Stimulated activated CD4-positive, alpha-beta T cell treated with anti-CD3 and anti-CD28 coated beads, Interleukin-1b, Interleukin-23, amount 100 ng/mL, for 1 hour (primary cell): Measurements from ENCODE around the gene RFX2.
"Not testable (repeated sequence)": the region's sequence is repeated elsewhere in the genome, so short reads cannot be mapped to it uniquely, and the experiment has no call there.

Experiments used
- DNase-seq, 2 donors: peaks; one replicate each; pipeline ENCODE4 v3.0.0-alpha.2; 2020; ENCODE audit warnings: low read depth in 2 of 2

The RFX2 gene

DNA sequence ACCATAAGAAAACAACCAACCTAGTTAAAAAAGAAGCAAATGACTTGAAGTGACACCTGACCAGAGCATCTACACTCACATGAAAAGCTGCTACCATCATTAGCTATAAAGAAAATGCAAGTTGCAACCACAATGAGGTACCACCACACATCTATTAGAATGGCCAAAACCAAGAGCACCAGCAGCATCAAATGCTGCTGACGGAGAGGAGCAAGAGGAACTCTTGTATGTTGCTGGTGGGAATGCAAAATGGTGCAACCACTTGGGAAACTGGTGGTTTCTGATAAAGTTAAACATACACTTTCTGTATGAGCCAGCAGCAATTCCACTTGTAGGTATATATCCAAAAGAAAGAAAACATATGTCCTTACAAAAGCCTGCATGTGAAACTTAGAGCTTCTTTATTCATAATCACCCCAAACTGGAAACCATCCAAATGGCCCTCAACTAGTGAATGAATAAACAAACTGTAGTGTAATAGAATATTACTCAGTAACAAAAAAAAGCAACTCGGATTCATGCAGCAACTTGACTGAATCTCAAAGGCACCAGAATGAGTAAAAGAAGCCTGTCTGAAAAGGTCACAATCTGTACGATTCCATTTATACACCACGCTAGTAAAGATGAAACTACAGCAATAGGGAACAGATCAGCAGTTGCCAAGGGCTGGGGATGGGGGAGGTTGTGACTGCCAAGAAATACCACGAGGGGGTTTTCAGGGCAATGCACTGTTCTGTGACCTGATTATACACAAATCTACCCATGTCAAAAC lies 71.5 kb downstream of the RFX2 start:
- no peak for DNase-seq

DNA sequence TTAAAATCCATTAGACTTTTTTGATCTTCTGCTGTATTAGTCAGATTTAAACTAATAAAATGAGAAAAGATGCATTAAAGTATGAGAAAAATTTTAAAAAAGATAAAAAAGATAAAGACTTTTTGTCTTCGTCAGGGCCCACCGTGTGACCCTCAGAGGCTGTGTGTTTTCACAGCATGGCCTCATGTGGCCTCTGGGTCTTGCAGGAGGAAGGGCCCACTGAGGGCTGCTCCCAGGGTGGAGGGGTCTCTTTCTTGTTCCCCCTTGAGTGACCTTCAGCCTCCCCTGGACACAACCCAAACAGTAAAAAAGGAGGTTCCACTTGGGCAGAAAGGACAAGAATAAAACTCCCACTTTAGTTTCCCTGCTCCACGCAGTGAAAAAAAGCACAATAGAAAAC lies 75.3 kb downstream of the RFX2 start:
- DNase-seq: no peak

DNA sequence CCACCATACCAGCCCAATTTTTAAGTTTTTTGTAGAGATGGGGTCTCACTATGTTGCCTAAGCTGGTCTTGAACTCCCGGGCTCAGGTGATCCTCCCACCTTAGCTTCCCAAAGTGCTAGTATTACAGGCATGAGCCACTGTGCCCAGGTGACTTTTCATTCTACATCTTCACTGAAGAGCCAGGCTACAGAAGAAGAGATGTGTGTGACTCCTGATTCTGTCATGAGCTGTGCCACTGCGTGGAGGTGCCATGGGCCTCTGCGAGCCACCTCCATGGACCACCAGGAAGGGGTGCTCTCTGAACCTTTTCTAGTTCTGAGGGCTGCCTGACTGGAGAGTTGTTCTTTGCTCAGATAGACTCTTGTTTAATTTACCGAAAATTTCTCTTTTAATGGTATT lies 75.8 kb downstream of the RFX2 start:
- DNase-seq: no peak

- DNase-seq: no peak
Measured at GRCh38 chr19:6033744-6034264, 76.5 kb downstream of the RFX2 start.

DNA sequence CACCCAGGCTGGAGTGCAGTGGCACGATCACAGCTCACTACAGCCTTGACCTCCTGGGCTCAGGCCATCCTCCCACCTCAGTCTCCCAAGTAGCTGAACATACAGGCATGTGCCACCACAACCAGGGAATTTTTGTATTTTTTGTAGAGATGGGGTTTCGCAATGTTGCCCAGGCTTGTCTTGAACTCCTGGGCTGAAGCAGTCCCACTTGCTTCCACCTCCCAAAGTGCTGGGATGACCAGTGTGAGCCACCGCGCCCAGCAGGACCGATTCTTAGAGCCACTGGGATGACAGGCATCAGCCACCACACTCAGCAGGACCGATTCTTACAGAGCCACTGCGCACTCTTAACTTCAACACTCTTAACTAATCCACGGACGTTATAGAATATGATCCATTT lies 77.5 kb downstream of the RFX2 start:
- DNase-seq: no peak

- DNase-seq: no peak
Measured at GRCh38 chr19:6032381-6032780, 77.9 kb downstream of the RFX2 start.

GRCh38 chr19:6030214-6030507 lies 80.1 kb downstream of the RFX2 start:
- DNase-seq: no peak

DNA sequence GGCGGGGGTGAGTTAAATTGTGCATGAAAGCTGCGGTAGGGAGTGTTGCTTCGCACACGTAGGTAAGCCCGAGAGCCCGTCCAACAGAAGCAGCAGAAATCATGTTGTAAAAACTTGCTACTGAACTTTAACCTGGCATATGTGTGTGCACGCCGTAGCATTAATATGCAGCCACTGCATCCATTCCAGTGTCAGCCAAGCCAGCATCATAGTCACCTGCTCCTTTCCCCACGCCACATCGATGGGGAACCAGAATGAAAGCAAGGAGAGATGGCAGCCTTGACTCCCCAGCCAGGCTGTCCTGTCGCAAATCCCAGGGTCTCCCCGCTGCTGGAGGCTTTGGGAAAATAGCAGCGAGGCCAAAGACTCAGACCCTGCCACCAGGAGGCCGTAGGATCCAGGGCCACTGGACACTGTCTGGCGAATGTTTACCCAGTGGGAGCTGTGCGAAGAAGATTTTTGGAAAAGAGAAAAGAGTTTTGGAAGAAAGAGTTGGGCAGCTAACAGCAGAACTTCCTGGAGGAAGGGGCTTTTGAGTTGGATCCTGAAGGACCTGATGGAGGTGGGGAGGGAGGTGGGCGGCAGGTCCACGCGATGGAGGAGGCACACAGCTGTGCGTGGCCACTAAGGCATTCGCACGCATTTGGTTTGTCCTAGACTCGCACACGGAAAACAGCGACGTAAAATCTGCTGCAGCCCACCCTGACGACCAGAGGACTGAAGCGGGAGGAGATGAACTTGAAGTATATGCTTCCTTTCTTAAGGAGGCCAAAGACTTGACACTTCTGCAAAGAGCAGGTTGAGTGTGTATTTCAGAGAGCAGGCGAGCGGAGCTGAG lies 83.7 kb downstream of the RFX2 start:
- no peak for DNase-seq

- not testable (repeated sequence) for DNase-seq
Measured at GRCh38 chr19:6024756-6025155, 85.5 kb downstream of the RFX2 start.

- no peak for DNase-seq
Measured at GRCh38 chr19:6023936-6024335, 86.4 kb downstream of the RFX2 start.

DNA sequence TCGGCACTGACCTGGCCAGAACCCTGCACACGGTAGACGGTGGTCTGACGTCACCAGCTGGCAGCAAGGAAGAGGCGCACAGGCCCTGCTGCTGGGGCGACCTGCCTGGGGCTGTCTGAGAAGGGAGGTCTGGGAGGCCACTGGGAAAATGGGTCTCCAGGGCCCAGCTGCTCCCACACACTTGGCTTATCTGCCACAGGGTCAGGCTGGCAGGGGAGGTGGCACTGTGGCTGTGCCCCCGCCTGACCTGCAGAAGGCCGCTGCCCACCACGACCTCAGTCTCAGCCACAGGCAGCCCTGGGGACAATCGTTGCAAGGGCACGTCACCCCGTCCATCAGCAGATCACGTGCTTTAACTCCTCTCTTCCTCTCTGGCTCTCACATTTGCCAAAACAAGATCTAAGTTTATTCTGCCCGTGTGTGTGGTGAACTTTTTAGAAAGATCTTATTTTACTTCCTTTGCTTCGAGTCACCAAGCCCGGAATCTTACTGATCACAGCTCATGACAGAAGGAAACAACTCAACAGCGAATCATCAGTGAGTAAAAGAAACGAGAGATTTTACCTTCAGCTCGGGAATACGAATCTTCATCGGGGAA lies 87.1 kb downstream of the RFX2 start:
- no peak for DNase-seq

DNA sequence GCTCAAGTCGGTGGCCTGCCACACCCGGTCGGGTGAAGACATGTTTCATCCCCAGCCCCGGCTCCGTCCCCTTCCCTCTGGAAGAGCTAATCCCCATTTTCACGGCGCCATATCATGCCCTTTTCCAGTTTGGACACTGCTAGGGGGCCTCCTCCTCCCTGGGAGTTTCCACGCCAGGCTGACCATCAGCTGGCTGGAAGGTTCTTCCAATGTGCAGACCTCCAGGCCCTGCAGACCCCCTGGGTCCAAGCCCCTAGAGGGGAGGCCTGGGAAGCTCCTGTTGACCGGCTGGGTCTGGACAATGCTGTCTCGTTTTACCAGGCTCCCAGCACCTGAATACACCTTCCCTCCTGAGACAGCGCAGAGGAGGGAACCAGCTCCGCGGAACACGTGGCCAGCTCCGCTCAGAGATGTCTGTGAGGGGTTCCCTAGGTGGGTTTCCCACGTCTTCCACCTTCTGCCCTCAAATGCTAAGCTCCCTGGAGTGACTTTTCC lies 87.7 kb downstream of the RFX2 start:
- no peak for DNase-seq

DNA sequence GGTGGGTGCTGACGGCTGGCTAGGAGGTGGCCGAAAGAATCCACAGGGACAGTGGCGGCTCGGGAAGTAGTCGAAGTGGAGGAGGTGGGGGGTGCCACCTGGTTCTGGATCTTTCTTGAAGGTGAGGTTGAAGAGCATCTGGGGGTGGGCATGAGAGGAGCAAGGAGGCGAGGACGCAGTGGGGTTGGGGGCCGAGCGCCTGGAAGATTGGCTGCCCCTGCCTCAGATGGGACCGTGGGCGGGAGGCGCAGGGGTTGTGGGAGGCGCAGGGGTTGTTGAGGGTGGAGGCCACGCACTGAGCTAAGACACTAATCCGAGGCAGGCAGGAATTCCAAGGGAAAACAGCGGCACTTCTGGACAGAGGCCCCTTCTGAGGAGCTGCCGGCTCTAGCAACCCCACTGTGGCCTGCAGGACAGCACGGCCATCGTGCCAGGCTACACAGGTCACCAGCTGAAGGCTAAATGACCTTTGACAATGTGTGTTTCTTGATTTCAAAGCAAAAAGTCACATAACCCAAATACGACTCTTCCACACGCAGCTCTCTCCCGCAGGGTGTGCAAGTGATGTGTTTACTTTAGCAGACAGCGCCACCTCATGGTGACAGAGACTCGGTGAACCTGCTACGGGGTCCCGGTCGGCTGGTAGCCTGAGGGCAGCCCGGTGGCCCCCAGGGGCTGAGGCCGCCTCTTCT lies 88.3 kb downstream of the RFX2 start:
- DNase-seq: peak; percentile 51 to 55

GRCh38 chr19:6020972-6021805 lies 89.1 kb downstream of the RFX2 start:
- DNase-seq: no peak

DNA sequence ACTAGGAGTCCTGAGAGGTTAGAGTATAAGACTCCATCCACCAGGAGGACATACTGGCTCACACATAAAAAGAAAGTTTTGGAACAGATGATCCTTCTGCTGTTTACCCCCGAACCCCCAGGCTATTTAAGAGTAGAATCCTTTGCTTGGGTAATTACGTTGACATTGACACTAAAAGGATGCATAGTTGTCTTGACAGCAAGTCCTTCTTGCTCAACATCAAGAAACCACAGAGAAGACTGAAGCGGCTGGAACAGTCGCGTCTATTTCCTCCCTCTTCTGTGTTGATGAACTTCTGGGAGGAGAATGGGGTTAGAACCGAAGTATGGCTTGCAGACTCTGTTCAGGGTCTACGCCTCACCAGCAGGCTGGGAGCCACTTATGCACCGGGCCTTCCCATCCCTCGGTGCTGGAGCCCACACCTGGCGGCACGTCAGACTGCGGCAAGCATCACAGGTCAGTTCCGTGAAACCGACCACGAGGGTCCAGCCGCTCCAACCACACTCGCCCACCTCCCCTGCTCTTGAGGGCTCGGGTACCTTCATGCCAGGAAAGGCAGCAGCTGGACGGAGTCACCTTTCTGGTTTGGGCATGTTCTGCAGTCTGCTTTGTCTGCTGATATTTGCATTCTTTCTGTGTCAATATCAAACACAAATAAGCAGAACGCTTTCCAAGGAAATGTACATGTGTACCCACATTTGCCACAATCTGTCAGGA lies 90.0 kb downstream of the RFX2 start:
- no peak for DNase-seq

GRCh38 chr19:6018786-6019185 lies 91.5 kb downstream of the RFX2 start:
- no peak for DNase-seq

DNA sequence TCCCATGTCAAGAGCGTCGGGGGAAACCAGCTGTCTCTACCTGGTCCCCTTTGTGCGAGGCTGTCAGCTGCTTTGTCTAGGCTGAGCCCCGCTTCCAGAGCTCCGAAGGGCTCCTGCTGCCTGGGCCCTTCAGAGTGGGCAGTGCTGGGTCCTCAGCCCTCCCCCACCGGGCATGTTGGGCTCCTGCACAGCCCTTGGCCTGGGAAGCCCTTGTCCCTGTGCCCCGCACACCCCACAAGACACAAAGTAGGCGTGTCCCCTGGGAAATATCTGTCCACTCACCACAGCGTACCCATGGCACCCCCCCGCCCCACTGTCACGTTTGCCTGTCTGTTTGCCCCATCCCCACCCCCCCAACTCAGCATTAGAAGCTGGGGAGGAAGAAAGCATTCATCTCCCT lies 92.7 kb downstream of the RFX2 start:
- no peak for DNase-seq

DNA sequence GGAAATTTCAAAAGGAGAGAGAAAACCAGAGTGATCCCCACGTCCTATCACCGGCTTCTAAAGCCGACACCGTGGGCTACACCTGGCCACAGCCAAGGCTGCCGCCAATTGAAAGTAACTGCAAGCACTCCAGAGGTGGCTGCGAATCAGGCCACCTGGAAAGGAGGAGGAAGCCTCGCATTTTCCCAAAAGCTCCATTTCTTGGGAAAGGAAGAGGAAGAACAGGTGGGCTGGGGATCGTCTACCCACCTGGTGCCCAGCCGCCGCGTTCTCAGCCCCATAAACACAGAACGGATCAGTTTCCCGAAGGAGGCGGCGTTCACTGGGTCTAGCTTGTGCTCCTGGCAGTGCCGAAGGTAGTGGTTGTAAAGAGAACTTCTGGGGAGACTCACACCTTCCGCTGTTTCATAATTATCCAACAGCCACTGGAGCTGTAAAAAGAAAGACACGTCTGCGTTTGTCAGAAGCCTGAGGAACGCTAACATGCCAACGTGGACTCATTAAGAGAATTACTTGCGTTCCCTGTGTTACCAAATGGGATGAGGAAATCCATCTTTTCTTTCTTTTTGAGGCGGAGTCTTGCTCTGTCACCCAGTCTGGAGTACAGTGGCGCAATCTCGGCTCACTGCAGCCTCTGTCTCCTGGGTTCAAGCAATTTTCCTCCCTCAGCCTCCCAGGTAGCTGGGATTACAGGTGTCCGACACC lies 94.3 kb downstream of the RFX2 start:
- DNase-seq: no peak

- DNase-seq: no peak
Measured at GRCh38 chr19:6014551-6015135, 95.7 kb downstream of the RFX2 start.
